IPS-NIHi7 (cell line): ENCODE data around the gene KLC1.

ENCODE experiments used
- DNase-seq: peaks from one replicate; pipeline ENCODE4 v3.0.0; 2012; ENCODE audit warnings: mixed read lengths; ENCODE audit errors: extremely low spot score

Gene KLC1

GRCh38 chr14:103716899-103717411 lies 87.9 kb downstream of the KLC1 start:
- no peak for DNase-seq

DNA sequence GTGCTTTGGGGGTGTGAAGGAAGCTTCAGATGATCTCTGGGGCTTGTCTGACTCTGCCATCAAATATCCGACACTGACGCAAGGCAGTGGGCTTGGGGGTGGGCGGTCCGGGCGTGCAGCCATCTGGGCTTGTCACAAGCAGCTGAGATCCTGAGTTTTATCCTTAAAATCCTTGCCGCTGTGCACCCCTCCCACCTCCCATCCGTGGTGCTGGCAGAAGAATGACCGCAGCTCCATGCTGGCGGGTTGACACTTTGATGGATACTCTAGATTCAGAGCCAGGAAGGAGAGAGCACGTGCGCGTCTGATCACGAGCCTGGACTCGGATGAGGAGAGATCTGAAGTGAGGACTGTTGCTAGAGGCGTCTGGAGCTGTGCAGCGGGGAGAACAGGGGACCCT lies 89.6 kb downstream of the KLC1 start:
- no peak for DNase-seq

DNA sequence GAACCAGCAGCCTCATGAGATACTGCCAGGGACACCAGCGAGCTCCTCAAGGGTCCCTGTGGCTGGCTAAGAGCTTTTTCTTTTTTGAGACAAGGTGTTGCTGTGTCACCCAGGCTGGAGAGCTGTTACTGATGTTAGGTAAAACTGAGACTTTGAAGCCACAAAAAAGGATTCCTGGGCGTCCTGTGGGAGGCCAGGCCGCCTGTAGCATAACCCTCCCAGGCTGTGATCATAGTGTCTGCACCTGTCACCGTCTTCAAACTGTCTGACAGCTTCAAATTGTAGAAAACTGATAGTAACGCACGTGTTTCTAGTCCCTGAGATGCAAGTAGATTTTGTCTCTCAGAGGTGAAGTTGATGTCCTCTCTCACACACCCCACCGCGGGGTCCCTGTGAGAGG lies 90.7 kb downstream of the KLC1 start:
- DNase-seq, result no peak

DNA sequence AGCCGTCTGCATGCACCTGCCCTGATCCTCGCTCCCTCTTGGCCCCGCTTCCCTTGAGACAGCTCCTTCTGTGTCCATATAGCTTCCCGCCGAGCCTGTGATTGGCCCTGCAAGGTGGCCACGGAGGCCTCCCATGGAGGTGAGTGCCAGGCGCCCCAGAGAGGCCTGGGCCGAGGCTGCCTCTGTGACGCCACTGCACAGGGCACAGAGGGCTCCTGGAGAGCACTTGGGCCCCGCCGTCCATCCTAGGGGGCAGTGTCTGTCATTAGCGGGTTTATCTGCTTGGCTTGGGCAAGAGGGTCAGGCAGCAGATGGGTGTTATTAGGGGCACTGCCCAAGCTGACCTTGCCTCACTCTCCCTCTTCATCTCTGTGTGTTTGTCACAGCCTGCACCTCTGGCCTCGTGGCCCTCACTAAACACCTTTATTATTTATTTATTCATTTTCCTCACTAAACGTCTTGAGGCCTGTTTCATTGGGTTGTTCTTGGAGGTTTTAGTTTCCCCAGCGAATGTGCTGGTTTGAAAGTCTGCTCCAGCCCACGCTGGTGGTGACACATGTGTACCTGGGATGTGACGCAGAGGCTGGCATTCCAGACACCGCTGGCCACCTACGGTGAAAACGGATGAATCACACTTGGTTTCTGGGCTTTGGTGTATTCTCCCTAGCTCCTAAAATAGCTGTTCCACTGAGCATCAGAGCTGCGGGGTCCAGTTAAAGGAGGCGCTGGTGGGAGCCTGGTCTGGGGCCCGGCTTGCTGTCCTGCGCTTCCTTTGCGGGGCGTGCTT lies 92.5 kb downstream of the KLC1 start:
- DNase-seq, result no peak

DNA sequence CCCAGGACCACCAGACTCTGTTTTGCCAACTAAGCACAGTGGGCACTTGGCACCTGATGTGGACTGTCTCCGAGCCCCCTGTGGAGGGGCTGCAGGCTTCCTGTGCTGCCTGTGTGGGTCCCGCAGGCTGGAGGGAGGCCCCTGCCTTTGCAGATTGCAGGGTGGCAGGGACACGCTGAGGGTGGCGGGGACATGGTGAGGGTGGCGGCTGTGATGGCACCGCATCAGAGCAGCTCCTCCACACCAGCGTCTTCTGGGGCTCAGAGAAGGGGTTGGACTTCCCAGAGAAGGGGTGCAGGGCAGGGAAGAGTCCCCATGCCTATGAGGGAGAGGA lies 94.7 kb downstream of the KLC1 start:
- no peak for DNase-seq

DNA sequence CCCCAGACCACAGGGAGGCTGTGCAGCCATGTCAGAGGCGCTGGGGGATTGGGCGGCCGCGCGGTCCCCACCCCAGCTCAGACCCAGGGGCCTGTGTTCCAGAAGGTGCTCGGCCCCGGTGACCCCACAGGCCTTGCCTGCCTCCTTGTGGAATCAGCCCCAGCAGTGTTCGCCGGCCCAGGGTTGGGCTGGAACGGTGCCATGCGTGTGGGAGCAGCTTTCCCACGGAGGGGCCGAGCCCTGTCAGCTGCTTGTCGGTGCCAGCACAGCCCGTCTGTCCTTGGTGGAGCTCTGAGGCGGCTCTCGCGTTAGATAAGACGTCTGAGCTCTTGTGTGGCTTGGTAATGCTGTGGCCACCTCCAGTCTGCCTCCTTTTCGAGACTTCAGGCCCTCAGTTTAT lies 95.1 kb downstream of the KLC1 start:
- no peak for DNase-seq

DNA sequence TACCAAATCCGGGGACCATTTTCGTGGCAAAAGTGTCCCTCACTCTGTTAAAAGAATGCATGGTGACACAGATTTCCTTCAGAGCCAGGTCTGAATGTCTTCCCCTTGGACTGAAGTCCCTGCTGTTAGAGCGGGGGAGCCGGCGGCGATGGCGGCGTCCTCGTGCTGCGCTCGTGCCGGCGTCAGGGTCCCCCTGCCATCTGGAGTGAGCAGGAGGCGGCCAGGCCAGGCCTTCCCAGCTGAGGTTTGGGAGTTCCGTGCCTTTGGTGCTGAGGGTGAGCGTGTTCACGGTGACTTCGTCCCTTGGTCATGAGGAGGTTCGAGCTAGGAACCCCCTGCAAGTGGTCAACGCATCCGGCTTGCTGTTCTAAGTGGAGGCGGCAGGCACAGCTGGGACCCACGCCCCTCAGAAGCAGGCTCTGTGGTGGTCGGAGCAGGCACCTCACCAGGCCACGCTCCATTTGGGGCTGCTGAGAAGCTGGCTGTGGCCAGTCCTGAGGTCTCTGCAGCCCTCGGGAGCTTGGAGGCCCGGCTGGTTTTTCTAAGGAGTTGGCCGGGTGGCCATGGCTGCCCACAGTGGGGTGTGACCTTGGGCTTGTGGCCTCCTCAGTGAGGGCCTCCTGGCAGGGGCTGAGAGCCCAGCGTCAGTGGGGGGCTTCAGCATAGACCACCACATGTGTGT lies 96.1 kb downstream of the KLC1 start:
- DNase-seq, result no peak

GRCh38 chr14:103725739-103726395 lies 96.9 kb downstream of the KLC1 start:
- DNase-seq, result no peak

GRCh38 chr14:103726474-103726873 lies 97.5 kb downstream of the KLC1 start:
- DNase-seq, result no peak

DNA sequence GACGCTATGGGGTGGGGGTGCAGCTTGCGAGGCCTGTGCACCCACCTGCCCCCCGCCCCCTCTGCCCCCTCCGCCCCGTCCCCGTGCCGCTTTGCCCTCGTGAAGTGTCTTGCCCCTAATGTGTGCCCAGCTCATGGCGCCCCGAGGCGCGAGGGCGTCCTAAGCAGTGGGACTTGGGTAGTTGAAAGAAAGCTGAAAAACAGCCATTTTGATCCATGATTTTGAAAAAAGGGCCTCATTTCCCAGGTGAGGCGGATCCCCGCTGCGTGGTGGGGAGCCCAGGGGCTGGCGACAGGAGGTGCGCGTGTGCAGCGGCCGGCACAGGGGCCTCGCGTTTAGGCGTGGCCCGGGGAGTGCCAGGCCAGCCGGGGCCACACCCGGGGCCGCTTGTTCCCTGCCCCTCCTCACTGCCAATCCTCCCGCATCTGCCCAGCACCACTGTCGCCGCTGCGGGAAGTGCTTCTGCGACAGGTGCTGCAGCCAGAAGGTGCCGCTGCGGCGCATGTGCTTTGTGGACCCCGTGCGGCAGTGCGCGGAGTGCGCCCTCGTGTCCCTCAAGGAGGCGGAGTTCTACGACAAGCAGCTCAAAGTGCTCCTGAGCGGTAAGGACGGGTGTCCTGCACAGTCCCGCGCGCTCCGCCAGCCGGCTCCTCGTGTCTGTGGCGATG lies 98.4 kb downstream of the KLC1 start:
- no peak for DNase-seq

DNA sequence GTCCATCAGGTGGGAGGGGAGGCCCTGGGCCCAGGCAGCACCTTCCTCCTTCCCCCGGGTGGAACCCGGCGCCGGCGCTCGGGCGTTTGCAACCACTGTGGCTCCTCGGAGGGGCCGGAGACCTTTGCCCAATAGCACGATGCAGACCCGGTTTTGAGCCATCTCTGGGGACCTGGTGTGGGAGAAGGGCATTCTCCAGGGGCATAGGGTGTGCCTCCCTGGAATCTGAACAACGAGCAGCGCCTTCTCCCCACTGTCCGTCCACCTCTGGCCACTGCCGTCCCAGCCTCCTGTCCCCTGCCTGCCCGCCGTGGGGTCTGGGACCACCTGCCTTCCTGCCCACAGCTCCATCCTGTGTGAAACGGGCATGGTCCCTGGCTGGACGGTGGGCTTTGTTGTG lies 99.1 kb downstream of the KLC1 start:
- no peak for DNase-seq

GRCh38 chr14:103728721-103729120 lies 99.7 kb downstream of the KLC1 start:
- no peak for DNase-seq

DNA sequence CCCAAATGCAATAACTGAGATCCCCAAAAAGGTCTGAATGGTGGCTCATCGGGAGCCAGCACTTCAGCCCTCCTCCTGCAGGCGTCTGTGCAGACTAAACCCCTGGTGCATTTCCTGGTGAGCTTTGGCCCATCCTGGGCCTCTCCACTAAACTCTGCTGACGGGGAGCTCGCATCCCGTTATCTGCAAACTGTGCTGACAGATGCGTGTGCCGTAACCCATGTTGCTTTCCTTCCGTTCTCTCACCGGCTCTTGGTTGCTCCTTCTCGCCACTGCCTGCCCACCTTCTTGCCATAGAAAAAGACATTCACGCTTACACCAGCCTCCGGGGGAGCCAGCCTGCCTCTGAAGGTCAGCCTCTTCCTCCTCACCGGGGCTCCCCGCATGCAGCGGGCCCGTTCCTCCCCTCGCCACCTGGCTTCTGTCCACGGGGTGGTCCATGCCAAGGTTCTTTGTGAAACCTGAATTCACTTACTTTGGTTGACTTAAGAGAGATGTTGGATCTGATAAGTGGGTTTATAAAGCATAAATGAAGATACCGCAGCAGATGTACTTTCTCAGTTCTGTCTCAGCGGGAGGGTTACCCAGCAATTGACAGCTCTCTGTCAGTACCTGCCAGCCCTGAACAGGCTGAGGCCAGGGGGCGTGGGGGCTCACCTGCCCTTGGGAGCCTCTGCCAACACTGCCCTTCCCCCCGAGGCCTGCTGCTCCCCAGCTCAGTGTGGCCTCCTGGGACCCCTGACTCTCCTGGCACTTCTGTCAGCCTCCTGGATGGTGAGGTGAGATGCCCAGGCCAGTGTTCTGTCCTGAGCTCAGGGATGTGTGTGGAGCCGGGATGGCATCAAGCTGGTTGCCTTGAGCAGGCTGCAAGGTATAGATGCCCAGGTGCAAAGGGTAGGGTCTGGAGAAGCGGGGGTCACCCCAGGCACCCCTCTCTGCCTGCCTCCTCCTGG lies 100.8 kb downstream of the KLC1 start:
- no peak for DNase-seq

DNA sequence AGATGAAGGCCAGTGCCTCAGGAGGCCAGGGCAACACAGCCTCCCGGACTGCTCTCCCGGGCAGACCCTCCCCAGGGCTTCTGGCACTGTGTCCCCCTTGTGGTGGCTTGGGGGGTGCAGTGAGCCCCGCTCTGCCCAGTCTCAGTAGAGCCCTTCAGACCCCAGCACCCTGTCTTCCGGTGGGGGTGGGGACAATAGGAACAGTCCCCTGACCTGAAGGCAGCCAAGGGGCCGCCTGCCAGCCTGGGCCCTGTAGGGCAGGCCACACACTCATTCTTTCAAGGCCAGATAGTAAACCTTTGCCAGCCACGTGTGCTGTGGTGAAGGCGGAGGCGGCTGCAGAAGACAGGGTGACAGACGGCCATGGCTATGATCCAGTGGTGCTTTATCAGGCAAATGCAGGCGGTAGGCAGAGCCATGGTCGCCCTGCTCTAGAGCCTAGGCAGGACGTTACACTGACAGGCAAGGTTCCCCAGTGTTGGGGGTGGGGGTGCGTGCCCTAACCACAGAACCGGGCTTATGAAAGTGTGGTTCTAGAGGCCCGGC lies 101.6 kb downstream of the KLC1 start:
- DNase-seq, result no peak

DNA sequence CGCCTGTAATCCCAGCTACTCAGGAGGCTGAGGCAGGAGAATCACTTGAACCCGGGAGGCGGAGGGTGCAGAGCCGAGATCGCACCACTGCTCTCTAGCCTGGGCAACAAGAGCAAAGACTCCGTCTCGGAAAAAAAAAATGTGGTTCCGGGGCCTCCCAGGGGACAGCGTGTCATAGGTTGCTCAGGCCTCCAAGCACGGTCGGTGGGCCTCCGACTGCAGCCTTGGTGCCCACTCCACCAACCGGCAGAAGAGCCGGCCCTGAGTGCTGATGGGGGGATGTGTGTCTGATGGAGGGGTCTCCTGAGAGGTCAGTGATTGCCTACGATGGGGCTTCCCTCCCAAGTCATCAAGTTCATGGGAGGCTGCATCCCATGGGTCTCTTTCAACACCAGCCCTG lies 102.5 kb downstream of the KLC1 start:
- DNase-seq, result no peak

DNA sequence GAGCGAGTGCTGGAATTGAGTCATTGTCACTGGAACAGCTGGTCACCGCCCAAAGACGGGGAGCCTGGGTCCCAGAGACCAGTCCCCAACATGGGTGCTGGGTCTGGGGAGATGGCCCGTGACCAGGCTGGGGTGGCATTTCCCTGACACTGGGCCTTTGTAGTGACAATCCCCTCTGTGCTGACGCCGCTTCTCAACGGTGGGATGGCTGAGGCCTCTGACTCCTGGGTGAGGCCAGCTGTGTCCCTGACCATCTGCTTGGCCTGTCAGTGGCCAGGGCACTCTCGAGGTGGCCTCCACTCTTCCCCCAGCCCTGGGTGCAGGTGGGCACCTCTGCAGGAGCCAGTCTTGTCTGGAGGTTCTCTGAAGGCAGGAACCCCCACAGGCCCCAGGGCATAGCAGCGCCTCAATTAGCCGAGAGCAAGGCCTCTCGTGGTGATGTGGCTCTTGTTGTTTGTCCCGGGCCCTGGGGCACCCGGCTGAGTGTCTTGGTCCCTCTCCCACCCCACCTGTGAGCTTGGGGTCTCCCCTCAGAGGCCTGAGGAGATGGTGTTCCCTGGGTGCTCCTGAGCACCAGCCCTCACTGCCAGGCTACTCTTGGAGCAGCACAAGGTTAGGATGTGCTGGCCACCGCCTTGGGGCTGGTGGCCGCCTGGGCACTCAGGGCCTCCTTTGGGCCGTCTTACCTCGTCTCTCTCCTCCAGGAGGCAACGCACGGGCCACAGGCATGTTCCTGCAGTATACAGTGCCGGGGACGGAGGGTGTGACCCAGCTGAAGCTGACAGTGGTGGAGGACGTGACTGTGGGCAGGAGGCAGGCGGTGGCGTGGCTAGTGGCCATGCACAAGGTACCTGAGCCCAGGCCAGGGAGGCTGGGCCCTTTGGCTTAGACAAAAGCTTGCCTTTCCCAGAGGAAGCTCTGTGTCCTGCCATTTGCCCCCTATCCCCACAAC lies 103.2 kb downstream of the KLC1 start:
- DNase-seq, result no peak

DNA sequence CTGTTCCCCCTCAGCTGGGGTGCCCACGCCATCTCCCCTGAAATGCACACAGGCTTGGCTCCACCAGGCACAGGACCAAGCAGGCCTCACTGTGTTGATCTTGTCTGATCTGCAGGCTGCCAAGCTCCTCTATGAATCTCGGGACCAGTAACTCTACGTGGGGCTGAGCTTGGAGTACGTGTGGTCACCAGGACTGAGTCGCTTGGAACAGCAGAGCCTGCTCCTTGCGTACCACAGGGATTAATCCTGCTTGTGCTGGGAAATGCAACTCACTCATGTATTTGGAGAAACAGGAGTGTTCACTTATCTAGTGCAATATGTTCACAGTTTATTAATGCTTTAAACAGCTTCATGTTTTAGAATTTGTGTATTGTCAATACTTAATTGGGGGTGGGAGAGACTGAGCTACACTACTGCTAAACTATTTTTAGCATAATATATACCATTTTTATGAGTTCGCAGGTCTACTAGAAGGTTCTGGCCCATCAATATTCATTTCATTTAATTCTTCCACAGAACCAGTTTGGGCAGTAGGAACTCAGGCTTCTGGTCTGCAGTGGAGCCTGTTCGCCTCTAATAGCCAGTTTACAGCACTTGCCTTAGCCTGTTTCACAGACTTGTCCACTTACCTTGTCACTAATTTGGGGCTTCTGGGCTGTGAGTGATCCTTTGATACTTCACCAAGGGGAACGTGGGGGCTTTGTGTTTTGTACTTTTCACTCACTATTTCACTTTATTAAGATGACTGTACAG lies 104.0 kb downstream of the KLC1 start:
- DNase-seq, result no peak

- DNase-seq, result no peak
These were observed 104.6 kb downstream of the KLC1 start for GRCh38 chr14:103733651-103734050.
